ENCODE measurements around the gene SSUH2. TPM values are rescaled to one million over a fixed set of nuclear protein-coding genes. Genes with fewer than 3 reads are reported as not detected.
"Not testable (repeated sequence)": the region's sequence is repeated elsewhere in the genome, so short reads cannot be mapped to it uniquely, and the experiment has no call there.

Gene SSUH2
- total and polyA plus RNA-seq, 12 donors: 0.78 to 6.1 (median 1.7) TPM

DNA sequence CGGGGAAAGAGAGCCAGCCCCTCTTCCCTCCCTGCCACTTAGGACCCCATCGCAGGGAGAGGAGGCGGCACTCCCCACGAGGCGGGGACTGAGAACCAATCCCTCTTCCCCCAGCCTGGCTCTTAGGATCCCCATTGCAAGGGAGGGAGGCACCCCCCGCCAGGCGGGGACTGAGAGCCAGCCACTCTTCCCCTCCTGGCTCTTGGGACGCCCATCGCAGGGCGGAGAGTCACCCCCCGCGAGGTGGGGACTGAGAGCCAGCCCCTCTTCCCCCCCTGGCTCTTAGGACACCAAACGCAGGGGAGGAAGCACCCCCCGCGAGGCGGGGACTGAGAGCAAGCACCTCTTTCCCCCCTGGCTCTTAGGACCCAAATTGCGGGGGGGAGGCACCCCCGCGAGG, 34.2 kb upstream of the SSUH2 start:
- WGBS, 2 donors: 32% methylated on average over 11 of the region's 19 CpGs; no CpG with 5 or more reads in 1 of the 2 donors
- intact Hi-C loops (cut with DNase I): no loop called here
- no peak overlapping the region for H3K27ac ChIP-seq
- ATAC-seq: no peak
- DNase-seq: no peak
- H3K36me3 ChIP-seq: no peaks in the 10 kb centered on the region
- TF ChIP-seq, protein P1, sequence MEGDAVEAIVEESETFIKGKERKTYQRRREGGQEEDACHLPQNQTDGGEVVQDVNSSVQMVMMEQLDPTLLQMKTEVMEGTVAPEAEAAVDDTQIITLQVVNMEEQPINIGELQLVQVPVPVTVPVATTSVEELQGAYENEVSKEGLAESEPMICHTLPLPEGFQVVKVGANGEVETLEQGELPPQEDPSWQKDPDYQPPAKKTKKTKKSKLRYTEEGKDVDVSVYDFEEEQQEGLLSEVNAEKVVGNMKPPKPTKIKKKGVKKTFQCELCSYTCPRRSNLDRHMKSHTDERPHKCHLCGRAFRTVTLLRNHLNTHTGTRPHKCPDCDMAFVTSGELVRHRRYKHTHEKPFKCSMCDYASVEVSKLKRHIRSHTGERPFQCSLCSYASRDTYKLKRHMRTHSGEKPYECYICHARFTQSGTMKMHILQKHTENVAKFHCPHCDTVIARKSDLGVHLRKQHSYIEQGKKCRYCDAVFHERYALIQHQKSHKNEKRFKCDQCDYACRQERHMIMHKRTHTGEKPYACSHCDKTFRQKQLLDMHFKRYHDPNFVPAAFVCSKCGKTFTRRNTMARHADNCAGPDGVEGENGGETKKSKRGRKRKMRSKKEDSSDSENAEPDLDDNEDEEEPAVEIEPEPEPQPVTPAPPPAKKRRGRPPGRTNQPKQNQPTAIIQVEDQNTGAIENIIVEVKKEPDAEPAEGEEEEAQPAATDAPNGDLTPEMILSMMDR (IDR thresholded peaks at IDR 0.05): no peak
- no peaks in the 10 kb centered on the region for H3K9me3 ChIP-seq
- peaks cover 0 to 20% (median 0%) of the 10 kb centered on the region in 7 donors for H3K27me3 ChIP-seq
- no peaks in the 10 kb centered on the region for H3K4me1 ChIP-seq
- H3K4me3 ChIP-seq: no peak overlapping the region

DNA sequence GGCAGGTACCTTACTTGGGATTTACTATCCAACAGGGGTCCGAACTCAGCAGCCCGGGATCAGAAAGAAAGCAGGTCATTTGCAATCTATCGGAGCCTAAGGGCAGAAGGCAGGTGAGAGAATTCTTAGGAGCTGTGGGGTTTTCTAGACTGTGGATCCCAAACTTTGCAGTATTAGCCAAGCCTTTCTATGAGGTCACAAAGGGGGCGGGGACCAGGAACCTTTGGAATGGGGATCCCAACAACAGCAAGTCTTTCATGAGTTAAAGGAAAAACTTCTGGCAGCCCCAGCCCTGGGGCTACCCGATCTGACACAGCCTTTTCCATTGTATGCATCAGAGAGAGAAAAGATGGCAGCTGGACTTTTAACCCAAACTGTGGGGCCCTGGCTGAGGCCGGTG, 32.7 kb upstream of the SSUH2 start:
- 84 to 89% methylated on average over 6 of the region's 6 CpGs for WGBS, 2 donors
- H3K27me3 ChIP-seq: peaks cover 0 to 20% (median 0%) of the 10 kb centered on the region in 7 donors
- H3K9me3 ChIP-seq; ATAC-seq; H3K4me1 ChIP-seq; intact Hi-C loops (cut with DNase I); H3K36me3 ChIP-seq; H3K4me3 ChIP-seq; DNase-seq; H3K27ac ChIP-seq: not testable (repeated sequence)

DNA sequence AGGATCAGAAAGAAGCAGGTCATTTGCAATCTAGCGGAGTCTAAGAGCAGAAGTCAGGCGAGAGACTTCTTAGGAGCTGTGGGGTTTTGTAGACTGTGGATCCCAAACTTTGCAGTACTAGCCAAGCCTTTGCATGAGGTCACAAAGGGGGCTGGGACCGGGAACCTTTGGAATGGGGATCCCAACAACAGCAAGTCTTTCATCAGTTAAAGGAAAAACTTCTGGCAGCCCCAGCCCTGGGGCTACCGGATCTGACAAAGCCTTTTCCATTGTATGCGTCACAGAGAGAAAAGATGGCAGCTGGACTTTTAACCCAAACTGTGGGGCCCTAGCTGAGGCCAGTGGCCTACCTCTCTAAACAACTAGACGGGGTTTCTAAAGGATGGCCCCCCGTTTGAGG, 31.0 kb upstream of the SSUH2 start:
- H3K9me3 ChIP-seq; H3K4me3 ChIP-seq; H3K36me3 ChIP-seq; ATAC-seq; H3K27ac ChIP-seq; H3K4me1 ChIP-seq; intact Hi-C loops (cut with DNase I); DNase-seq: not testable (repeated sequence)
- H3K27me3 ChIP-seq: peaks cover 0 to 17% (median 0%) of the 10 kb centered on the region in 7 donors
- 88 to 91% methylated on average over 7 of the region's 7 CpGs for WGBS, 2 donors

DNA sequence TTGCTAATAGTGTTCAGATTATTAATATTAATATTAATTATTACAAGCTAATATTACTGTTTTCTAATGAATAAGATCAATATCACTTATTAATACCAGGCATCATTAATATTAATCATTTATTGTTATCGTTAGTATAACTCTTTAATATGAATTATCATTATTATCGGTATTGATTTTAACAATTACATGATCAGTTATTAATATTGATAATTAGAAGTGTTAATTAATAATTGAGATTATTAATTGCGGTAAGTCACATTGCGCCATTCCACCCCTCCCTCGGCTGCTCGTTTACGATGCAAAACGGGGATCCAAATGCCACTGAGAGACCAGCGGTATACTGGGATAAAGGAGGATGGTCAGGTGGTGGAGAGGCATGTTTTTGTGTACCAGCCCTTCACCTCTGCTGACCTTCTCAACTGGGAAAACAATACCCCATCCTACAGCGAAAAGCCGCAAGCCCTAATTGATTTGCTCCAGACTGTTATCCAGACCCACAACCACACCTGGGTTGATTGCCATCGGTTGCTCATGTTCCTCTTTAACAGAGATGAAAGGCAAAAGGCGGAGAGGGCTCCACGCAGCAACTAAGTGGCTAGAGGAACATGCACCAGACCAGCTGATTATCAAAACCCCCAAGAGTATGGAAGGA, 28.6 kb upstream of the SSUH2 start:
- intact Hi-C loops (cut with DNase I): no loop called here
- Histone ChIP-seq H3K9me3 (no peaks in the 10 kb centered on the region), H3K4me1 (no peaks in the 10 kb centered on the region), H3K4me3 (no peak overlapping the region), H3K27ac (no peak overlapping the region), H3K27me3 (peaks cover 0 to 1% (median 0%) of the 10 kb centered on the region in 7 donors), H3K36me3 (no peaks in the 10 kb centered on the region)
- DNase-seq: no peak
- no peak for ATAC-seq
- TF ChIP-seq, protein P1 (IDR thresholded peaks at IDR 0.05): no peak
- 93 to 94% methylated on average over 14 of the region's 14 CpGs for WGBS, 2 donors

DNA sequence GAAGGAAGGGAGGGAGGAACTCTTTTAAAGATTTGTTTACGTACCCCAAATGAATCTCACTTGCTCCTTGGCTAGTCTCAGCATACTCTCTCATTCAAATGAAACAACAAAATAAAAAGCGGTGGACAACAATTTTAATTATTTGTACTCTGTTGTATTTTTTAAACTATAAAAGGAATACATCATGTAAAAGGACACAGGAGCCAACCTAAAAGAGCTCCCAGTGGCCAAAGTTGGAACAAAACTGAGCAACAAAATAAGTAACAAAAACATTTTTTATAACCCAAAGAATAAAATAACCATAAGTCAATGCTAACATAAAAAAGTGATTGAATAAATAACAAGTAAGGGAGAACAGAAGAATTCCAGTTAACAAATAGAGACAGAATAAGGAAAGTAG, 24.4 kb upstream of the SSUH2 start:
- Histone ChIP-seq H3K27ac (no peak overlapping the region), H3K9me3 (no peaks in the 10 kb centered on the region), H3K4me3 (no peak overlapping the region), H3K27me3 (no peaks in the 10 kb centered on the region), H3K36me3 (no peaks in the 10 kb centered on the region), H3K4me1 (no peaks in the 10 kb centered on the region)
- TF ChIP-seq, protein P1 (IDR thresholded peaks at IDR 0.05): no peak
- intact Hi-C loops (cut with DNase I): loop anchor here in 2 of 10 donors (10.0 kb wide), 2 partner anchors 66 to 96 kb away; partner anchors contain the start of genes OXTR (in 2 of the 2) and CAV3 (in 1 of the 2)
- DNase-seq (no peak), ATAC-seq (no peak)
- WGBS, 2 donors: 73 to 84% methylated on average over 2 of the region's 2 CpGs

All from heart right ventricle (tissue), 16 donors.